Prostate gland (tissue), 2 donors: ENCODE data around the gene RIT1. TPM values are rescaled to one million over a fixed set of nuclear protein-coding genes. Genes with fewer than 3 reads are reported as not detected.
A peak's percentile ranks its signal among the peaks of the same experiment; 100 is the strongest.

Experiments used
- DNase-seq: peaks from one replicate; pipeline ENCODE4 v3.0.0-alpha.2; 2019; ENCODE audit warnings: low spot score
- H3K27ac ChIP-seq, 2 donors: fragments of 200-600 bp; sonication (generic); 2 replicates each; pipeline ENCODE4 v1.5.1; 2017 to 2019
- H3K27me3 ChIP-seq: fragments of 200-600 bp; sonication (generic); replicated peaks from 2 replicates; pipeline ENCODE4 v1.5.1; 2019; ENCODE audit not compliant: insufficient read depth
- H3K36me3 ChIP-seq, 2 donors: fragments of 200-600 bp; sonication (generic); 1 replicate in 1 of 2; 2 replicates in 1 of 2; pipeline versions ENCODE4 v1.5.1 to v1.8.1; 2017 to 2019
- H3K4me1 ChIP-seq: fragments of 200-600 bp; sonication (generic); replicated peaks from 2 replicates; pipeline ENCODE4 v1.5.1; 2019
- H3K4me3 ChIP-seq, 2 donors: fragments of 200-600 bp; sonication (generic); 2 replicates each; pipeline ENCODE4 v1.5.1; 2017 to 2019
- H3K9me3 ChIP-seq: fragments of 200-600 bp; sonication (generic); 2 replicates; pipeline ENCODE4 v1.5.1; 2017
- CTCF ChIP-seq, 4 experiments: fragments of 200-600 bp in 2 of 4; fragments of 450-650 bp in 2 of 4; sonication (generic) in 2 of 4; IDR thresholded peaks; 1 replicate in 3 of 4; 2 replicates in 1 of 4; pipeline ENCODE4 v1.5.1; 2016 to 2019; ENCODE audit warnings: antibody characterized with exemption in 4 of 4, mild to moderate bottlenecking in 2 of 4, moderate library complexity in 2 of 4
- POLR2A ChIP-seq: fragments of 450-650 bp; IDR thresholded peaks from one replicate; pipeline ENCODE4 v1.6.1; 2016; ENCODE audit warnings: antibody characterized with exemption, mild to moderate bottlenecking
- POLR2AphosphoS5 ChIP-seq: sonication (generic); formaldehyde crosslinking; IDR thresholded peaks from one replicate; pipeline ENCODE4 v1.6.1; 2017; ENCODE audit warnings: antibody characterized with exemption
- WGBS: methylation state at CpG from one replicate; pipeline ENCODE4 v1.1.5; 2018; 5-methylcytosine and 5-hydroxymethylcytosine counted together
- intact Hi-C: fragments of 100-400 bp; cut with DNase I; formaldehyde crosslinking; loops from one replicate; pipeline ENCODE4 v1.14.2; 2022
- microRNA-seq: library from miRNA; unstranded; fragments of <30 nt; microRNA quantifications from one replicate; pipeline ENCODE4, GENCODE V29; 2016
- small RNA-seq, 2 donors: library from RNA; depleted of rRNA; stranded (forward); fragments of <200 nt; gene quantifications; one replicate each; pipeline ENCODE3, GENCODE V24; 2016
- total RNA-seq, 2 donors: library from RNA; depleted of rRNA; stranded (reverse); fragments of >200 nt; gene quantifications; one replicate each; pipeline ENCODE4 v1.1.0, GENCODE V29; 2016

Gene RIT1
- total RNA-seq, 2 donors from 2014 or later, result 20.8 to 21.8 TPM

DNA sequence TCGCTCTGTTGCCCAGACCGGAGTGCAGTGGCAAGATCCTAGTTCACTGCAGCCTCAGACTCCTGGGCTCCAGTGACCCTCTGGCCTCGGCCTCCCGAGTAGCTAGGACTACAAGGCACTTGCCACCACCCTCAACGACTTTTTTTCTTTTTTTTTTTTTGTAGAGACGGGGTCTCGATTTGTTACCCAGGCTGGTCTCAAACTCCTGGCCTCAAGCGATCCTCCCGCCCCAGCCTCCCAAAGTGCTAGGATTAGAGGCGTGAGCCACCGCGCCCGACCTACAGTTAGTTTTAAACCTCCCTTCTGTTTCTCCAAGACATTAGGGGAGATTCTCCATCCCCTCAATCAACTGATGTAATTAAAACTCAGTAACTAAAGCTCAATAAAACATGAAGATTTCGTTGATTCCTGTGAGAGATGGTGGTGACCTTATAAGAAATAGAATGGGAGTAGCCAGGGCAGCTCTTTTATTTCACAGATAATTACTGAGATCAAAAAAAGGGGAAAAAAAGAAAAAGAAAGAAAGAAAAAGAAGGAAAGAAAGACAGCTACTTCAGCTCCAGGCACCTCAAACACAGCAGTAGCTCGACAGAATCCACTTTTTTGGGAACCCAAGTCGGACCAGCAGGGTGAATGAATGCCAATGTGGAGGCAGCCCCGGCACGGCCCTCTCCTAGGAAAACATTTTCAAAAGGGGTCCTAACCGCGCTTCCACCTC, 54.7 kb downstream of the RIT1 start:
- Histone ChIP-seq H3K4me3 (peak overlapping the region; percentile 61 to 69), H3K4me1 (no peaks in the 10 kb centered on the region), H3K27me3 (no peaks in the 10 kb centered on the region), H3K36me3 (peaks cover 0 to 6% of the 10 kb centered on the region in 2 donors), H3K9me3 (no peaks in the 10 kb centered on the region), H3K27ac (peak overlapping the region; percentile 75 to 82)
- no peak for TF ChIP-seq POLR2A
- no peak for TF ChIP-seq POLR2AphosphoS5
- no peak for TF ChIP-seq CTCF (IDR thresholded peaks at IDR 0.05)
- 57% methylated on average over 20 of the region's 20 CpGs for WGBS
- no peak for DNase-seq
- intact Hi-C loops, result loop anchor here (5.0 kb wide), 1 partner anchor 56 kb away; the partner anchor contains the start of gene RIT1

- Histone ChIP-seq H3K9me3 (no peaks in the 10 kb centered on the region), H3K4me1 (no peaks in the 10 kb centered on the region), H3K36me3 (peaks cover 0 to 6% of the 10 kb centered on the region in 2 donors), H3K4me3 (no peak overlapping the region), H3K27me3 (no peaks in the 10 kb centered on the region), H3K27ac (no peak overlapping the region)
- WGBS, result 61% methylated on average over 3 of the region's 3 CpGs
- TF ChIP-seq POLR2A (no peak), POLR2AphosphoS5 (no peak), CTCF (IDR thresholded peaks at IDR 0.05) (no peak)
- intact Hi-C loops, result no loop called here
- no peak for DNase-seq
Observed at GRCh38 chr1:155850345-155850744, 60.8 kb downstream of the RIT1 start.

- intact Hi-C loops, result no loop called here
- peaks cover 0 to 2% of the 10 kb centered on the region in 2 donors for H3K36me3 ChIP-seq
- WGBS, result 96% methylated on average over 1 of the region's 1 CpG
- no peaks in the 10 kb centered on the region for H3K9me3 ChIP-seq
- TF ChIP-seq CTCF (IDR thresholded peaks at IDR 0.05) (no peak), POLR2A (no peak), POLR2AphosphoS5 (no peak)
- no peak overlapping the region for H3K27ac ChIP-seq
- no peaks in the 10 kb centered on the region for H3K4me1 ChIP-seq
- H3K27me3 ChIP-seq, result no peaks in the 10 kb centered on the region
- H3K4me3 ChIP-seq, result no peak overlapping the region
- no peak for DNase-seq
Observed at GRCh38 chr1:155847823-155848529, 63.2 kb downstream of the RIT1 start.

Small RNAs within 50 kb of the gene (microRNA-seq; reads per million reads assigned to microRNA genes)
- not detected for gene MIR6738

Small RNAs within 50 kb of the gene (small RNA-seq; reads per million reads assigned to genes)
- gene MIR6738 (0 reads per million in 2 donors), gene RF00015 (0 reads per million in 2 donors), gene SCARNA4 (0 reads per million in 2 donors), gene SNORA80E (200 to 250 reads per million in 2 donors)

Other genes with a start within 250 kb of the RIT1 start
- gene YY1AP1, start 222.6 kb downstream of the RIT1 start, total RNA-seq, result 100 to 1,000 TPM in 1 of 2 donors, 10 to 100 TPM in 1; 63.4 to 121 TPM
- gene DAP3, start 222.3 kb downstream of the RIT1 start, total RNA-seq, result 100 to 1,000 TPM; 139 to 151 TPM
- 10 to 100 TPM; 24.9 to 57.4 TPM for gene GON4L, start 54.1 kb downstream of the RIT1 start, total RNA-seq
- gene SYT11, start 51.8 kb downstream of the RIT1 start, total RNA-seq, result 10 to 100 TPM in 1 of 2 donors, 1 to 10 TPM in 1; 3.6 to 28.0 TPM
- gene KHDC4, start 23.1 kb upstream of the RIT1 start, total RNA-seq, result 10 to 100 TPM; 49.8 to 66.1 TPM
- gene RXFP4, start 30.3 kb upstream of the RIT1 start, total RNA-seq, result not detected
- 10 to 100 TPM; 35.8 to 66.2 TPM for gene ARHGEF2, start 67.2 kb upstream of the RIT1 start, total RNA-seq
- 100 to 1,000 TPM; 201 to 229 TPM for gene SSR2, start 109.6 kb upstream of the RIT1 start, total RNA-seq
- gene UBQLN4, start 142.4 kb upstream of the RIT1 start, total RNA-seq, result 10 to 100 TPM; 27.0 to 43.6 TPM
- gene LAMTOR2, start 143.4 kb upstream of the RIT1 start, total RNA-seq, result 10 to 100 TPM; 48.0 to 91.4 TPM
- 100 to 1,000 TPM in 1 of 2 donors, 10 to 100 TPM in 1; 33.5 to 100 TPM for gene RAB25, start 149.8 kb upstream of the RIT1 start, total RNA-seq
- 1 to 10 TPM; 3.3 to 5.7 TPM for gene MEX3A, start 171.1 kb upstream of the RIT1 start, total RNA-seq
- 100 to 1,000 TPM; 227 to 265 TPM for gene LMNA, start 203.4 kb upstream of the RIT1 start, total RNA-seq
- 10 to 100 TPM; 22.9 to 44.9 TPM for gene SEMA4A, start 242.2 kb upstream of the RIT1 start, total RNA-seq